HG02938 (cell line): ENCODE results near the gene ENG.
"Not testable (repeated sequence)": the region's sequence is repeated elsewhere in the genome, so short reads cannot be mapped to it uniquely, and the experiment has no call there.

Source experiments
- ATAC-seq: cut with Tn5 transposase; IDR thresholded peaks from one replicate; pipeline ENCODE4 v1.9.1; 2021; ENCODE audit warnings: mild to moderate bottlenecking, moderate library complexity; ENCODE audit not compliant: unreplicated experiment

The ENG gene

DNA sequence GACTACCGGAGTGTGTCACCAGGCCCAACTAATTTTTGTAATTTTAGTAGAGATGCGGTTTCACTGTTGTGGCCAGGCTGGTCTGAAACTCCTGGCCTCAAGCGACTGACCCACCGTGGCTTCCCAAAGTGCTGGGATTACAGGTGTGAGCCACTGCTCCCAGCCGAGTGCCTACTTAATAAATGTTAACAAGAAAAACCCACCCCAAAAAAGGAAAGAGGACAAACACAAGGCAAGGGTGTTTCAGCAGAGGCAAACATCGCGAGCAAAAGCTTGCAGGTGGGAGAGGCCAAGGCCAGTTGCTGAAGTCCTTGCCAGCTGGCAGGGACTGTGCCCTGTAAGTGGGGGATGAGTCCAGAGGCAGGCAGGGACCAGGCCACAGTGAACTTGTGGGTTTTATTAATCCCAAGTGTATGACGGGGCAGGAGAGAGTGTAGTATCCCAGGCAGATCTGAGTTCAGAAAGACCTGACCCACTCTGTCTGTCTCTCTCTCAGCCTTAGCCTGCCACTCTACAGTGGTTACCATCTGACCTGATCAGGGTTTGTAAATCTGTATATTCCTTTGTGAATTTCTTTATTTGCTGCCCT lies 58.1 kb downstream of the ENG start:
- ATAC-seq: no peak

- no peak for ATAC-seq
These were observed 60.3 kb downstream of the ENG start for GRCh38 chr9:127794001-127794791.

- no peak for ATAC-seq
These were observed 61.3 kb downstream of the ENG start for GRCh38 chr9:127793093-127793708.

- ATAC-seq: no peak
These were observed 61.9 kb downstream of the ENG start for GRCh38 chr9:127792417-127793031.

GRCh38 chr9:127791085-127791484 lies 63.4 kb downstream of the ENG start:
- ATAC-seq: no peak

DNA sequence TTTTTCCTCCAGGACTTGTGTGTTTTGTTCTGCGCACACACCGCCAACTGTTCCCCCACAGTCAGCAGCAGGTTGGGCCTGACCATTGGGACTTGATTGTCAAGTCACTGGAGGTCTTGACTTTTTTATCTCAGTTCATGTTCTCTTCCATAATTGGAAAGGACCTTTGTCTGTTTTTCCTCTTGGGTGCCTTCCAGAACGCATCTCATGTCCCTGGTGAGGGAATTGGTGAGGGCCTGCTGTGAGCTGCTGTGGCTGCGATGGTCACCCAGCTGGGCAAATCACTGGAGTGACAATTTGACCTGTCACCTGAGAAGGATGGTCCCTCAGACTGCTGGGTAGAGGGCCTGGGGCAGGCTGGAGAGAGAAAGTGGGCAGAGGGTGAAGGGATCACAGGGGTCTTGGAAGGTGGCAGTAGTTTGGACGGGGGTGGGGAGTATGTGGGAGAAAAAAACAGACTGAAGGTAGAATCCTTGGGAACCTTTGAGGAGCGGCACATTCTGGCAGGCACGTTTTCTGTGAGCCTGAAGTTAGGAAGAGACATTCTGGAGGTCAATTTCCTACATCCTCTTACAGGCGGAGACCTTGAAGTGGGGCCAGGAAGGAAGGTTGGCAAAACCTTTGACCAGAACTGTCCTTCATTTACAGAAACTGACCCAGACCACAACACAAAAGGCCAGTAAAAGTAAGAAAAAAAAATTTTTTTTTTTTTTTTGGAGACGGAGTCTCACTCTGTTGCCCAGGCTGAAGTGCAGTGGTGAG lies 64.2 kb downstream of the ENG start:
- no peak for ATAC-seq

DNA sequence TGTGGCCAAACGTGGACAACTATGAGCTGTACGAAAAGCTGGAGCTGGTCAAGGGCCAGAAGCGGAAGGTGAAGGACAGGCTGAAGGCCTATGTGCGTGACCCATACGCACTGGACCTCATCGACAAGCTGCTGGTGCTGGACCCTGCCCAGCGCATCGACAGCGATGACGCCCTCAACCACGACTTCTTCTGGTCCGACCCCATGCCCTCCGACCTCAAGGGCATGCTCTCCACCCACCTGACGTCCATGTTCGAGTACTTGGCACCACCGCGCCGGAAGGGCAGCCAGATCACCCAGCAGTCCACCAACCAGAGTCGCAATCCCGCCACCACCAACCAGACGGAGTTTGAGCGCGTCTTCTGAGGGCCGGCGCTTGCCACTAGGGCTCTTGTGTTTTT lies 65.3 kb downstream of the ENG start:
- no peak for ATAC-seq

GRCh38 chr9:127788337-127789011 lies 66.0 kb downstream of the ENG start:
- no peak for ATAC-seq

GRCh38 chr9:127786773-127787104 lies 67.7 kb downstream of the ENG start:
- no peak for ATAC-seq

DNA sequence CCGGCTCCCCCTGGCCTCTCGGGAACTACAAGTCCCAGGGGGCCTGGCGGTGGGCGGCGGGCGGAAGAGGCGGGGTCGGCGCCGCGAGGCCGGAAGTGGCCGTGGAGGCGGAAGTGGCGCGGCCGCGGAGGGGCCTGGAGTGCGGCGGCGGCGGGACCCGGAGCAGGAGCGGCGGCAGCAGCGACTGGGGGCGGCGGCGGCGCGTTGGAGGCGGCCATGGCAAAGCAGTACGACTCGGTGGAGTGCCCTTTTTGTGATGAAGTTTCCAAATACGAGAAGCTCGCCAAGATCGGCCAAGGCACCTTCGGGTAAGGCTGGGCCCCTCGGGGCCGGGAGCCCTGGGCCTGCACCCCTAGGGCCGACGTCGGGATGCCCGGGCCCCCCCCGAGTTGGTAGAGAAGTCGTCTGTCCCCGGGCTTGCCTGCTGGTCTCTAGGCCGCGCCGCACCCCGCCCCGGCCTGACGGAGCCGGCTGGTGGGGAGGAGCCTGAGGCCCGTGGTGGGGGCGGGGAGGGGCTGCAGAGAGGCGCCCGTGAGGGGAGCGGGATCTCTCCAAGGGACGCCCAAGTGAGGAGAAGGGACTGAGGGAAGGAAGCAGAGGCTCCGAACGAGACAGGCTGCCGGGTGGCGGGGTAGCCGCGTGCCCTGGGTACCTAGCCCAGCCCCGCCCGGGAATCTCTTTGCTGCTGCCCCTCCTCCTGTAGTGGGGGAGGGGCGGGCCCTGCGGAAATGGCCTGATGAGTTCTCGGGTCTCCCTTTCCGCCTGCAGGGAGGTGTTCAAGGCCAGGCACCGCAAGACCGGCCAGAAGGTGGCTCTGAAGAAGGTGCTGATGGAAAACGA lies 68.3 kb downstream of the ENG start, which contains the start of gene CDK9:
TSS of gene CDK9 (plus strand) at position 102 of the 840 bp plus-strand sequence. CDS start at position 217, 115 bp downstream.
- peak; percentile 55 for ATAC-seq

DNA sequence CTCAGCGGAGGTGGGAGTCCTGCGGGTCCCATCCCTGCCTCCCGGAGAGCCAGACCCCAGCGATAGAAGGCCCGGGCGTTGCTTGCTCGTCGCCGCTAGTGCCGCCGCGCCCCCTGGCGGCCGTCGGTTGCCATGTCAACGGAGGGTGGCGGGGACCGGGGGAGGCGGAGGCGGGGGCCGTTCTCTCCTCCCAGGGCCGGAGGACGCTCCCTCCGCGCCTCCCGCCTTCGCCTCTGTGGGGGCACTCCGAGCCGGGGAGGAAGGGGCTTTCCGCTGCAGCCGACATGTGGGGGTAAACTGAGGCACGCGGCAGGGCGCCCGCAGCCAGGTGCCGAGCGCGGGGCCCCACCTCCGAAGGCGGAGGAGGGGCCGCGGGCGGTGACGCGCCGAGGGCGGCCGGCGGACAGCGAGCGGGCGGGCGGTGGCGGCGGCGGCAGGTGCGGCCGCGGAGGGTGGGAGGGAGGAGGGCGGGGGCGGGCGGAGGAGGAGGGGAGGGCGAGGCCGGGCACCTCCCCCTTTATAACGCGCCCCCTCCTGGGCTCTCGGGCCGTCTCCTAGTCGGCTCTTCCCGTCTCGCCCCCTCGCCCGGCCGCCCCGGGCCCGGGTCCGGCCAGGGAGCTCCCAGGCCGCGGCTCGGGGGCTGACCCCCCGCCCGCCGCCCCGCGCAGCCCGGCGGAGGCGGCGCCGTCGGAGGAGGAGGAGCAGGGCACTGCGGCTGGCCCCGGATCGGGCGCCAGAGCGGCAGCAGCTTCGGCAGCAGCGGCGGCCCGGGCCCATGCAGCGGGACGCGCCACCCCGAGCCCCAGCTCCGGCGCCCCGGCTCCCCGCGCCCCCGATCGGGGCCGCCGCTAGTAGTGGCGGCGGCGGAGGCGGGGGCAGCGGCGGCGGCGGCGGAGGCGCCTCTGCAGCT lies 69.2 kb downstream of the ENG start:
- ATAC-seq: peak; percentile 37

- no peak for ATAC-seq
These were observed 71.1 kb downstream of the ENG start for GRCh38 chr9:127783111-127784008.

- ATAC-seq: no peak
These were observed 72.7 kb downstream of the ENG start for GRCh38 chr9:127781806-127782205.

DNA sequence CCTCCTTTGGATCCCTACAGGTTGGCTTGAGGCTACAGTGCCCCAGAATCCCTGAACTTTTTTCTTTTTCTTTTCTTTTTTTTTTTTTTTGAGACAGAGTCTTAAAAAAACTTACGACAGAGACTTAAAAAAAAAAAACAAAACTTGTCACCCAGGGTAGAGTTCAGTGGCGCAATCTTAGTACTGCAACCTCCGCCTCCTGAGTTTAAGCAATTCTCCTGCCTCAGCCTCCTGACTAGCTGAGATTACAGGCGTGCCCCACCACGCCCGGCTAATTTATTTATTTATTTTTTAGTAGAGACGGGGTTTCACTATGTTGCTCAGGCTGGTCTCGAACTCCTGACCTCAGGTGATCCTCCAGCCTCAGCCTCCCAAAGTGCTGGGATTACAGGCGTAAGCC lies 73.5 kb downstream of the ENG start:
- not testable (repeated sequence) for ATAC-seq

GRCh38 chr9:127780126-127780885 lies 74.2 kb downstream of the ENG start:
- no peak for ATAC-seq

GRCh38 chr9:127779136-127779981 lies 75.1 kb downstream of the ENG start:
- ATAC-seq: peak; percentile 35
